ENCODE measurements around the gene ARHGEF7. TPM values are rescaled to one million over a fixed set of nuclear protein-coding genes. Genes with fewer than 3 reads are reported as not detected.

The ARHGEF7 gene
- total and polyA plus RNA-seq, 2 experiments from 2014 or later: 23.6 to 58.9 TPM

- Histone ChIP-seq H3K4me1 (ENCODE audit: insufficient read depth) (no peaks in the 10 kb centered on the region), H3F3A (replicated peaks; ENCODE audit: low read depth) (no peaks in the 10 kb centered on the region), H3K79me2 (replicated peaks; ENCODE audit: insufficient read depth) (no peaks in the 10 kb centered on the region), H4K20me1 (replicated peaks; ENCODE audit: insufficient read depth) (no peaks in the 10 kb centered on the region), H3K4me3 (no peak overlapping the region), H3K9me2 (ENCODE audit: insufficient read depth) (no peaks in the 10 kb centered on the region), H2AFZ (no peak overlapping the region), H3K27ac (ENCODE audit: low read depth) (no peak overlapping the region), H3K27me3 (ENCODE audit: insufficient read depth) (no peaks in the 10 kb centered on the region), H3K36me3 (ENCODE audit: insufficient read depth) (no peaks in the 10 kb centered on the region), H3K4me2 (no peak overlapping the region)
- TF ChIP-seq ZNF331 (CRISPR knock-in tag; IDR thresholded peaks at IDR 0.05; ENCODE audit: low read depth): no peak
- TF ChIP-seq NANOG (IDR thresholded peaks at IDR 0.05; ENCODE audit: borderline replicate concordance): no peak
- no peak for TF ChIP-seq ETS1 (IDR thresholded peaks at IDR 0.05)
- no peak for TF ChIP-seq CREB1 (CRISPR knock-in tag; IDR thresholded peaks at IDR 0.05; ENCODE audit: low read depth)
- TF ChIP-seq ZNF462 (CRISPR knock-in tag; IDR thresholded peaks at IDR 0.05): no peak
- TF ChIP-seq REST (IDR thresholded peaks at IDR 0.05; ENCODE audit: unreplicated experiment): no peak
- no peak for TF ChIP-seq POLR2AphosphoS5 (IDR thresholded peaks at IDR 0.05; ENCODE audit: low read depth)
- TF ChIP-seq STAT1 (IDR thresholded peaks at IDR 0.05; ENCODE audit: unreplicated experiment): no peak
- TF ChIP-seq EZH2phosphoT487 (IDR thresholded peaks at IDR 0.05; ENCODE audit: unreplicated experiment): no peak
- TF ChIP-seq JUNB (IDR thresholded peaks at IDR 0.05; ENCODE audit: unreplicated experiment): no peak
- no peak for TF ChIP-seq ZNF114 (CRISPR knock-in tag; IDR thresholded peaks at IDR 0.05)
- no peak for TF ChIP-seq EZH2 (IDR thresholded peaks at IDR 0.05; ENCODE audit: low read depth, unreplicated experiment)
- peaks cover 13% of the 10 kb centered on the region for H3K4me1 Mint-ChIP-seq
- no peaks in the 10 kb centered on the region for H3K36me3 Mint-ChIP-seq (ENCODE audit: low read depth)
- peaks cover 6% of the 10 kb centered on the region for H3K27me3 Mint-ChIP-seq (ENCODE audit: insufficient read depth, low read depth, poor library complexity)
- no peak overlapping the region for H3K27ac Mint-ChIP-seq
- H3K9me3 Mint-ChIP-seq: no peaks in the 10 kb centered on the region
- ATAC-seq (no peak), DNase-seq (ENCODE audit: low spot score) (no peak)
- no peak overlapping the region for H3K4me3 Mint-ChIP-seq
Measured at GRCh38 chr13:111341886-111342285, 226.8 kb downstream of the ARHGEF7 start.

Data from GM23338 (cell line).